Natural killer cell (primary cell): ENCODE measurements around the gene LTA. TPM values are rescaled to one million over a fixed set of nuclear protein-coding genes. Genes with fewer than 3 reads are reported as not detected.

Source experiments
- ATAC-seq, 3 donors: fragments of 150-1000 bp in 2 of 3; fragments of 200-7000 bp in 1 of 3; cut with Tn5 transposase; 1 replicate in 1 of 3; 2 replicates in 2 of 3; pipeline ENCODE4 v1.10.0; 2021; ENCODE audit warnings: mild to moderate bottlenecking in 2 of 3, moderate library complexity in 2 of 3
- DNase-seq, 2 donors: peaks; one replicate each; pipeline versions ENCODE4 v3.0.0 to v3.0.0-alpha.2; 2013 to 2021; ENCODE audit warnings: mixed read lengths in 1 of 2
- H3K27ac ChIP-seq: one replicate; pipeline ENCODE4 v1.5.1; 2013; ENCODE audit warnings: mild to moderate bottlenecking, low read length
- H3K27me3 ChIP-seq: one replicate; pipeline ENCODE4 v1.6.1; 2013; ENCODE audit warnings: low read length; ENCODE audit not compliant: control insufficient read depth, insufficient read depth
- H3K36me3 ChIP-seq: one replicate; pipeline ENCODE4 v1.6.1; 2013; ENCODE audit warnings: low read length; ENCODE audit not compliant: control insufficient read depth, insufficient read depth
- H3K4me1 ChIP-seq: one replicate; pipeline ENCODE4 v1.6.1; 2013; ENCODE audit warnings: low read length; ENCODE audit not compliant: control insufficient read depth, insufficient read depth
- H3K4me3 ChIP-seq: one replicate; pipeline ENCODE4 v1.5.1; 2013; ENCODE audit warnings: low read length
- H3K9me3 ChIP-seq: one replicate; pipeline ENCODE4 v1.6.1; 2013; ENCODE audit warnings: low read length; ENCODE audit not compliant: control insufficient read depth, insufficient read depth
- H3K27ac Mint-ChIP-seq, 2 donors: one replicate each; pipeline ENCODE4 v1.8.0; 2022; ENCODE audit warnings: mild to moderate bottlenecking in 2 of 2, mixed read lengths in 2 of 2, moderate library complexity in 1 of 2
- H3K27me3 Mint-ChIP-seq, 2 donors: one replicate each; pipeline ENCODE4 v1.8.0; 2022; ENCODE audit warnings: low read depth in 2 of 2, mixed read lengths in 2 of 2
- H3K36me3 Mint-ChIP-seq: one replicate; pipeline ENCODE4 v1.8.0; 2022; ENCODE audit warnings: mixed read lengths
- H3K4me1 Mint-ChIP-seq, 2 donors: one replicate each; pipeline ENCODE4 v1.8.0; 2022; ENCODE audit warnings: mixed read lengths in 2 of 2
- H3K4me3 Mint-ChIP-seq: one replicate; pipeline ENCODE4 v1.8.0; 2022; ENCODE audit warnings: mild to moderate bottlenecking, moderate library complexity, mixed read lengths
- H3K9me3 Mint-ChIP-seq, 2 donors: one replicate each; pipeline ENCODE4 v1.8.0; 2022; ENCODE audit warnings: mixed read lengths in 2 of 2
- CTCF ChIP-seq: fragments of 200-600 bp; IDR thresholded peaks from one replicate; pipeline ENCODE4 v1.8.0; 2022; ENCODE audit warnings: antibody characterized with exemption
- WGBS: methylation state at CpG from one replicate; pipeline ENCODE4 v1.1.7; 2013; ENCODE audit warnings: missing lambda C conversion rate; ENCODE audit not compliant: insufficient coverage; 5-methylcytosine and 5-hydroxymethylcytosine counted together
- intact Hi-C: fragments of 100-400 bp; cut with micrococcal nuclease; formaldehyde crosslinking; loops from one replicate; pipeline ENCODE4 v1.14.2; 2022
- total RNA-seq, 4 donors: library from RNA; stranded (reverse); fragments of 120-200 nt in 1 of 4; gene quantifications; one replicate each; pipeline versions ENCODE4 v1.2.3 to v1.2.4, GENCODE V29; 2013 to 2022

The LTA gene
- total RNA-seq, 3 donors from 2014 or later (not counting 1 experiment from before 2014, with no cell fraction given): 7.6 to 13.1 (median 8.7) TPM

GRCh38 chr6:31532644-31533454 lies 39.2 kb upstream of the LTA start:
- no peaks in the 10 kb centered on the region for H3K27me3 Mint-ChIP-seq
- intact Hi-C loops: no loop called here
- no peak for DNase-seq
- H3K27me3 ChIP-seq: no peaks in the 10 kb centered on the region
- peaks cover 17% of the 10 kb centered on the region for H3K36me3 Mint-ChIP-seq
- no peak for TF ChIP-seq CTCF
- no peak for ATAC-seq
- WGBS: 86% methylated on average over 8 of the region's 9 CpGs
- H3K4me1 Mint-ChIP-seq: peaks cover 23 to 36% of the 10 kb centered on the region in 2 donors
- peak overlapping the region; percentile 37 to 51 for H3K27ac Mint-ChIP-seq
- no peak overlapping the region for H3K4me3 Mint-ChIP-seq
- H3K4me3 ChIP-seq: no peak overlapping the region
- H3K36me3 ChIP-seq: peaks cover 77% of the 10 kb centered on the region
- no peak overlapping the region for H3K27ac ChIP-seq
- H3K4me1 ChIP-seq: no peaks in the 10 kb centered on the region
- H3K9me3 ChIP-seq: no peaks in the 10 kb centered on the region
- H3K9me3 Mint-ChIP-seq: no peaks in the 10 kb centered on the region

DNA sequence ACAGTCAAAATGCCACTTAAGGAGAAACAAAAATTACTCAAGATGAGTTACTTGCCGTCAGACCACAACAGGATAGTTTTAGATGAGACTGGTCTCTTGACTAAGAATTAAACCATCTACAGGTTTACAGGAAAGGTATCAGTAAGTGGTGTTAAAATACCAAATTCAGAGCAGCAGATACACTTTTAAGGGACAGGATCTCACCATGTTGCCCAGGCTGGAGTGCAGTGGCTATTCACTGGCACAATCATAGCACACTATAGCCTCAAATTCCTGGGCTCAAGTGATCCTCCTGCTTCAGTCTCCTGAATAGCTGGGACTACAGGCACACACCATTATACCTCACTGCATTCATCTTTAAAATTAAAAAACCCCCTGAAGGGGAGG lies 38.6 kb upstream of the LTA start:
- 91% methylated on average over 1 of the region's 1 CpG for WGBS
- Mint-ChIP-seq H3K27ac (peak overlapping the region; percentile 37 to 51), H3K36me3 (peaks cover 20% of the 10 kb centered on the region), H3K9me3 (no peaks in the 10 kb centered on the region), H3K27me3 (no peaks in the 10 kb centered on the region), H3K4me3 (no peak overlapping the region), H3K4me1 (peaks cover 27 to 39% of the 10 kb centered on the region in 2 donors)
- intact Hi-C loops: no loop called here
- no peaks in the 10 kb centered on the region for H3K4me1 ChIP-seq
- no peak overlapping the region for H3K4me3 ChIP-seq
- DNase-seq (no peak), ATAC-seq (no peak)
- no peak overlapping the region for H3K27ac ChIP-seq
- H3K36me3 ChIP-seq: peaks cover 82% of the 10 kb centered on the region
- no peaks in the 10 kb centered on the region for H3K27me3 ChIP-seq
- no peak for TF ChIP-seq CTCF
- no peaks in the 10 kb centered on the region for H3K9me3 ChIP-seq

GRCh38 chr6:31534011-31534410 lies 38.1 kb upstream of the LTA start:
- H3K4me3 Mint-ChIP-seq: no peak overlapping the region
- H3K9me3 Mint-ChIP-seq: no peaks in the 10 kb centered on the region
- no peak for ATAC-seq
- no peak for TF ChIP-seq CTCF
- Histone ChIP-seq H3K4me1 (peaks cover 5% of the 10 kb centered on the region), H3K9me3 (no peaks in the 10 kb centered on the region), H3K27ac (no peak overlapping the region), H3K36me3 (peaks cover 88% of the 10 kb centered on the region), H3K4me3 (no peak overlapping the region), H3K27me3 (no peaks in the 10 kb centered on the region)
- WGBS: 95% methylated on average over 6 of the region's 6 CpGs
- H3K27me3 Mint-ChIP-seq: no peaks in the 10 kb centered on the region
- no peak overlapping the region for H3K27ac Mint-ChIP-seq
- DNase-seq: no peak
- H3K36me3 Mint-ChIP-seq: peaks cover 24% of the 10 kb centered on the region
- intact Hi-C loops: no loop called here
- H3K4me1 Mint-ChIP-seq: peaks cover 32 to 45% of the 10 kb centered on the region in 2 donors
